SK-N-MC (cell line): ENCODE results near the gene ITGB2.

ENCODE experiments used
- EZH2 ChIP-seq: fragments of 200-600 bp; sonication (generic); IDR thresholded peaks from one replicate; pipeline ENCODE4 v1.6.1; 2017; ENCODE audit warnings: antibody characterized with exemption
- FOXP2 ChIP-seq: optimal IDR thresholded peaks from 2 replicates; pipeline ENCODE3; 2011; ENCODE audit warnings: mild to moderate bottlenecking, moderate library complexity; ENCODE audit not compliant: insufficient read depth; ENCODE audit errors: extremely low read length, control extremely low read depth
- POLR2AphosphoS5 ChIP-seq: IDR thresholded peaks from 2 replicates; pipeline ENCODE4 v1.6.1; 2012; ENCODE audit warnings: mild to moderate bottlenecking, low read depth, low read length, borderline replicate concordance

DNA sequence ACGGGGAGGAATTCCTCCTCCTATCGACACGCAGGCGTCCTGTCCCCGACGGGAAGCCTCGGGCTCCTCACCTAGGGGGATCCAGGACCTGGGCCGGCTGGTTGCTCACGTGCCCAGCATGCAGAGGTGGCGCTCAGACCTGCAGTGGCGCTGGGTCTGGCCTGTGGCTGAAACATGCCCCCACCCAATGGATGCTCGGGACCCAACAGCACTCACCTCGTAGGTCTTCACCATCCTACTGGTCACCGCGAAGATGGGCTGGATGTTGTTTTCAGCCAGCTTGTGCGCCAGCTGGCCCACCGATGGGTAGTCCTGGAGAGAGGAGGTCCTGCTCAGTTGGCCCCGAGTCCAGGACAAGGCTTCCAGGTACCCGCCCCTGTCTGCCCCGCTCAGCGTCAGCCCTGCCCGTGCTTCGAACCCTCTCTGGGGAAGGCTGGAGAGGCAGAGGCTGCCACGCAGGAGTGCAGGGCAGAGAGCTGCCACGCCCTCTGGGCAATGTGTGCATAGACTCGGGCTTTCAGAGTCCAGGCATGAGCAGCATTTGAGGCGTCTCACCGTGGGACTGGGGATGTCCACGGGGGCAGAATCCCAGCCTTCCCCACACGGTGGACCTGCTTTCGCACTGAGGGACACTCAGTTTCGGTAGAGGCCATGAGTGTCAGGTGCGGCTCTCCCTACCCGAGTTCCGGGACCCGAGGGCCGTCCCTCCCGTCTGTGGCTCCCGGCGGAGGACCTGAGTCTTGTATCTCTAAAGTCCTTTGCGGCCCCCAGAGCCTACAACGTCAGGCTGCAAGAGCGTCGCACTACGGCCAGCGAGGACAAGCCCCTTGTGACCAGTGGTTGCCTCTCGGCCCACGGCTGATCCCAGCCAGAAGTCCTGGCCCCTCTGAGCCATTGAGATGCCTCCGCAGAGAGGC is 21.6 kb downstream of the ITGB2 start:
- TF ChIP-seq POLR2AphosphoS5 (no peak), EZH2 (no peak), FOXP2 (no peak)
